HG03571 (cell line): ENCODE data around the gene PTCH2.
A peak's percentile ranks its signal among the peaks of the same experiment; 100 is the strongest.
"Not testable (repeated sequence)": the region's sequence is repeated elsewhere in the genome, so short reads cannot be mapped to it uniquely, and the experiment has no call there.

Source experiments
- ATAC-seq: cut with Tn5 transposase; IDR thresholded peaks from one replicate; pipeline ENCODE4 v1.9.1; 2021; ENCODE audit not compliant: unreplicated experiment

The PTCH2 gene

GRCh38 chr1:44820328-44821239 lies 22.5 kb downstream of the PTCH2 start:
- ATAC-seq = no peak

GRCh38 chr1:44819608-44820327 lies 23.3 kb downstream of the PTCH2 start:
- peak; percentile 75 for ATAC-seq

GRCh38 chr1:44819196-44819607 lies 23.9 kb downstream of the PTCH2 start:
- ATAC-seq = no peak

GRCh38 chr1:44817771-44818495 lies 25.1 kb downstream of the PTCH2 start:
- no peak for ATAC-seq

GRCh38 chr1:44817307-44817706 lies 25.7 kb downstream of the PTCH2 start:
- no peak for ATAC-seq

- ATAC-seq = not testable (repeated sequence)
These were observed 27.1 kb downstream of the PTCH2 start for GRCh38 chr1:44815926-44816325.

GRCh38 chr1:44812822-44813543 lies 30.1 kb downstream of the PTCH2 start:
- no peak for ATAC-seq

DNA sequence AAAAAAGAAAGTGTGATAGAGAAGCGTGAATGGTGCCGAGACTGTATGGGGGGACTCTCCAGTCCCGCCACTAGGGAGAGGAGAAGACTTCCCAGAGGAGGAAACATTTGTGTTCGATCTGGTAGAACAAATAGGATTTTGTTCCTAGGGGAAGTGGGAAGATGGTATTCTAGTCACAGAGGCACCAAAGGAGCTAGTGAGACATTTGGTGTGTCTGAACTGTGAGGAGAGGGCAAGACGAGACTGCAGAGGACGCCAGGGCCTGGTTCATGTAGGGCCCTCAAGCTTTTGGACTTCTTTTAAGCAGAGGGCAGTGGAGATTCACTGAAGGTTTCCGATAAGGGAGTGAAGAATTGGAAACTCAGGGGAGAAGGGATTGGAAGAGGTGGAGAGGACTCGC lies 31.8 kb downstream of the PTCH2 start:
- ATAC-seq = no peak

GRCh38 chr1:44810762-44811105 lies 32.3 kb downstream of the PTCH2 start:
- not testable (repeated sequence) for ATAC-seq

- no peak for ATAC-seq
These were observed 32.8 kb downstream of the PTCH2 start for GRCh38 chr1:44810101-44810761.

- ATAC-seq = no peak
These were observed 33.8 kb downstream of the PTCH2 start for GRCh38 chr1:44808938-44809917.

DNA sequence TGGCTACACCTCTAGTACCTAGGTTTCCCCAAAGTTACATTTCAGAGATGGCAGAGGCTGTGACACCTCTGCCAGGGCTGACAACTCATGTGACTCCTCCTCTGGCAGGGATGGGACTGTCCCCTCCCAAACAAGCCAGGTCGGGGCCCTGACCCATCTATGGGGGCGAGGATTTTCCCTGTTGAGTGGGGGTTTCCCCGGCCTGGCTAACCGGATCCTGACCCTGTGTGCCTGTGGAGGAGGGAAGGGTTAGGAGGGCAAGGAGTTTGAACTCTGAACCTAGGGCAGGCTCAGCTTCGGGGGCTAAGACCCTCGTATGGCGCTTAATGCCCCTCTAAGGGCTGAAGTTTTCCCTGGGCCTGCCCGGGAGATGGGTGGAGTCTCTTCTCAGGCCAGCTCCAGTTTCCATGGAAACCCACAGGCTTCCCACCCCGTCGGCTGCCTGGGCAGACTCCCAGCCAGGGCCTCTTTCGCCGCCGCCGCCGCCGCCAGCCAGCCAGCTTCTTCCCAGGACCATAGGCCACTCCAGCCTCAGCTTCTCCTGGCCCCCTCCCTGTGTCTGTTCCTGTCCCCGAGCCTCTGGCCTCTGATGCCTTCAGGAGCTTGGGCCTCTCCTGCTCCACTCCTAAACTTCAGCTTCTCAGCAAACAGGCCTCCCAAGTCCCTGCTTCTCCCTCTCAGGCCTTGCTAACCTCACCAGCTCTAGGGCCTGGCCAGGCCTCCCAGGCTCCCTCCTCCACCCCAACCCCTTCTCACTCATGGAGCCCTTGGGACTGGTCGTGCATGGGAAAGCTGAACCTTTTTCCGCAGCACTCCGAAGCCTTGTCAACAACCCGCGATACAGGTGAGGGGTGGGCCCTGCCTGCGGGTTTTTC lies 34.8 kb downstream of the PTCH2 start, which contains the start of gene BTBD19:
TSS of gene BTBD19 (plus strand) at position 461 of the 875 bp plus-strand sequence. CDS start at position 759, 298 bp downstream.
- no peak for ATAC-seq

- ATAC-seq = peak; percentile 18
These were observed 35.5 kb downstream of the PTCH2 start for GRCh38 chr1:44807364-44808062.

DNA sequence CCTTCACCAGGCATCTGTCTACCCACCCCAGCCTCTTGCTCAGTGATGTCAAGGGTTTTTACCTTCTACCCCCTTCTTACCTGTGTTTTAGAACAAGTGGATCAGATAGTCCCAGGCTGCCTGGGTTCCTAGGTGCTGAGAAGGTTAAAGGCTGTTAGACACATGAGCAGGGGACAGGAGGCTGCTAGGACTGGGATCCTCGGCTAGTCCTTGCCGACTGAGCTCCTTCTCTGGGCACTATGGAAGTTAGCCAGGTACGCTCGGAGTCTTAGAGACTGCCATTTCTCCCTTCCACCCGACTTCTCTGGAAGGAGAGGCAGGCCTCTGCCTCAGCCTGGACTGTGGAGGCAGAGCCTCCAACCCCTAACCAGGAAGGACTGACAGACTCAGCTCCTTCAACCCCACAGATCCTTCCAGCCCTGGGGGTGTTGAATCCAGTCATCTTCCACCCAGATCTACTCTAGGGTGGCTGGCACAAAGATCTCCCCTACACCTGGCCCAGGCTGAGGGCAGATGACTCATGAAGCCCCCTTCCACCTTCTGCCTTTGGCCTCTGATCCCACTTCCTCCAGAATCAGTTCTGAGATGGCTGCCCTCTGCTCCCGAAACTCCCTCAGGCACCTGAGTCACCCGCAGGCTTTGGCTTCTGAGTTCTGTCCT lies 36.2 kb downstream of the PTCH2 start, which contains the start of gene DYNLT4:
TSS of gene DYNLT4 (minus strand) at position 648 of the 660 bp plus-strand sequence. CDS start 683 bp downstream, outside the sequence.
- ATAC-seq = no peak

- no peak for ATAC-seq
These were observed 36.9 kb downstream of the PTCH2 start for GRCh38 chr1:44806025-44806703.
